ENCODE results near the gene SERPINF2. TPM values are rescaled to one million over a fixed set of nuclear protein-coding genes. Genes with fewer than 3 reads are reported as not detected.
"Not testable (repeated sequence)": the region's sequence is repeated elsewhere in the genome, so short reads cannot be mapped to it uniquely, and the experiment has no call there.

Gene SERPINF2
- total RNA-seq, 2 donors from 2014 or later = 1.0 to 1.7 TPM

GRCh38 chr17:1762901-1763898 lies 20.5 kb downstream of the SERPINF2 start:
- Histone ChIP-seq H3K4me3 (no peak overlapping the region), H3K4me1 (peaks cover 7% of the 10 kb centered on the region), H3K27ac (peak overlapping the region; percentile 69), H3K27me3 (no peaks in the 10 kb centered on the region), H3K9ac (ENCODE audit: low read depth in 2 of 2, low read length in 2 of 2) (peak overlapping the region; percentile 19 to 30), H3K9me3 (no peaks in the 10 kb centered on the region), H3K36me3 (no peaks in the 10 kb centered on the region)
- intact Hi-C loops (cut with DNase I) = no loop called here
- TF ChIP-seq, protein P1, sequence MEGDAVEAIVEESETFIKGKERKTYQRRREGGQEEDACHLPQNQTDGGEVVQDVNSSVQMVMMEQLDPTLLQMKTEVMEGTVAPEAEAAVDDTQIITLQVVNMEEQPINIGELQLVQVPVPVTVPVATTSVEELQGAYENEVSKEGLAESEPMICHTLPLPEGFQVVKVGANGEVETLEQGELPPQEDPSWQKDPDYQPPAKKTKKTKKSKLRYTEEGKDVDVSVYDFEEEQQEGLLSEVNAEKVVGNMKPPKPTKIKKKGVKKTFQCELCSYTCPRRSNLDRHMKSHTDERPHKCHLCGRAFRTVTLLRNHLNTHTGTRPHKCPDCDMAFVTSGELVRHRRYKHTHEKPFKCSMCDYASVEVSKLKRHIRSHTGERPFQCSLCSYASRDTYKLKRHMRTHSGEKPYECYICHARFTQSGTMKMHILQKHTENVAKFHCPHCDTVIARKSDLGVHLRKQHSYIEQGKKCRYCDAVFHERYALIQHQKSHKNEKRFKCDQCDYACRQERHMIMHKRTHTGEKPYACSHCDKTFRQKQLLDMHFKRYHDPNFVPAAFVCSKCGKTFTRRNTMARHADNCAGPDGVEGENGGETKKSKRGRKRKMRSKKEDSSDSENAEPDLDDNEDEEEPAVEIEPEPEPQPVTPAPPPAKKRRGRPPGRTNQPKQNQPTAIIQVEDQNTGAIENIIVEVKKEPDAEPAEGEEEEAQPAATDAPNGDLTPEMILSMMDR (IDR thresholded peaks at IDR 0.05) = no peak
- DNase-seq = no peak

DNA sequence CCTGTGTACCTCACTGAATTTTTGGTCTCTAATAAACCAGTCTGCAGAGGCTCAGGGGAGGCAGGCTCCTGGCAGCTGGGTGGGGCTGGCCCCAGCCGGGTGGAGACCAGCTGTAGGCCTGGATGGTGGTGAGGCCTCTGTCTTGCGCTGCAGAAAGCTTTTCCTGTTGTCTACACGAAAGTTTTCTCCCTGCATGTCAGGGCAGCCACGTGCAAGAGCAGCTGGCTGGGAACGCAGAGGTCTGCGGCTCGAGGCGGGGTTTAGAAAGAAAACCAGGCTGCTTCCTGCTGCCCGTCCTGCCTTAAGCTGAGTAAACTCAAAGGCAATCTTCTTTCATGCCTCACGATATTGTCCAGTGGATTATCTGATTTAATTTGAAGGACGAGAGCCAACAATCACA lies 21.6 kb downstream of the SERPINF2 start:
- Histone ChIP-seq H3K4me3 (no peak overlapping the region), H3K27me3 (no peaks in the 10 kb centered on the region), H3K9ac (ENCODE audit: low read depth in 2 of 2, low read length in 2 of 2) (peak overlapping the region in 1 of 2 donors; percentile 19), H3K9me3 (no peaks in the 10 kb centered on the region), H3K4me1 (peaks cover 7% of the 10 kb centered on the region), H3K36me3 (no peaks in the 10 kb centered on the region), H3K27ac (peak overlapping the region; percentile 69)
- peak; percentile 65 for DNase-seq
- TF ChIP-seq, protein P1 (IDR thresholded peaks at IDR 0.05) = no peak
- intact Hi-C loops (cut with DNase I) = no loop called here

DNA sequence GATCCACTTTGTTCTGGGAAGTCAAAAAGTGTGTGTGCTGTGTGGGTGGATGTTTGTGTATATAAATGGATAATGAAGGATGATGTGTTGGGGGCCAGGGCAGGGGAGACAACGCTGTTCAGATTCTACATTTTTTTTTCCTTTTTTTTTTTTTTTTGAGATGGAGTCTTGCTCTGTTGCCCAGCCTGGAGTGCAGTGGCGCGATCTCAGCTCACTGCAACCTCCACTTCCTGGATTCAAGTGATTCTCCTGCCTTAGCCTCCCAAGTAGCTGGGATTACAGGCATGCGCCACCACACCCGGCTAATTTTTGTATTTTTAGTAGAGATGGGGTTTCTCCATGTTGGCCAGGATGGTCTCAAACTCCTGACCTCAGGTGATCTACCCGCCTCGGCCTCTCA lies 22.0 kb downstream of the SERPINF2 start:
- H3K9me3 ChIP-seq; H3K9ac ChIP-seq (ENCODE audit: low read depth in 2 of 2, low read length in 2 of 2); DNase-seq; H3K4me3 ChIP-seq; H3K4me1 ChIP-seq; H3K27me3 ChIP-seq; intact Hi-C loops (cut with DNase I); H3K36me3 ChIP-seq: not testable (repeated sequence)
- peak overlapping the region; percentile 69 for H3K27ac ChIP-seq

- Histone ChIP-seq H3K9ac (ENCODE audit: low read depth in 2 of 2, low read length in 2 of 2) (no peak overlapping the region), H3K27ac (no peak overlapping the region), H3K36me3 (no peaks in the 10 kb centered on the region), H3K9me3 (no peaks in the 10 kb centered on the region), H3K4me3 (no peak overlapping the region), H3K4me1 (peaks cover 7% of the 10 kb centered on the region), H3K27me3 (no peaks in the 10 kb centered on the region)
- intact Hi-C loops (cut with DNase I) = no loop called here
- TF ChIP-seq, protein P1 (IDR thresholded peaks at IDR 0.05) = no peak
- DNase-seq = no peak
These were observed 22.9 kb downstream of the SERPINF2 start for GRCh38 chr17:1765576-1765975.

DNA sequence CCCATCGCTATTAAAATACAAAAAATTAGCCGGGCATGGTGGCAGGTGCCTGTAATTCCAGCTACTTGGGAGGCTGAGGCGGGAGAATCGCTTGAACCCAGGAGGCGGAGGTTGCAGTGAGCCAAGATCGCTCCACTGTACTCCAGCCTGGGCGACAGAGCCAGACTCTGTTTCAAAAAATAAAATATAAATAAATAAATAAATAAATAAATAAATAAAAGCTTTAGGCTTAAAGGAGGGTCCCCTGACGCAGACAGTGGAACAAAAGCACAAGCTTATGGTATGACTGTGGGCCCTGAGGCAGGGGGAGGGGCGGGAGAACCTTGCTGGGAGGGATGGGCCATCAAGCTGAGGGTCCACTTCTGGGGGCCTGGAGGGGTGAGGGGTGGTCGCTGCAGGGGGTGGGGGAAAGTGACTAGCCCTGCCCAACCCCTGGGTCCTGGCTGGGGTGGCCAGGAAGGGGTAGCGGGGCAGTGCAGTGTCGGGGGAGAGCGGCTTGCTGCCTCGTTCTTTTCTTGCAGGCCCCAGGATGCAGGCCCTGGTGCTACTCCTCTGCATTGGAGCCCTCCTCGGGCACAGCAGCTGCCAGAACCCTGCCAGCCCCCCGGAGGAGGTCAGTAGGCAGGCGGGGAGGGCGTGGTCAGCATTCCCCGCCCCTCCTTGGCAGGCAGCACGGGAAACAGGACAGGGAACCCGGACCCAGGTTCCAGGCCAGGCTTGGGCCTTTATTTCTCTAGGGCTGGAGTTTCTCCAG lies 23.9 kb downstream of the SERPINF2 start:
- Histone ChIP-seq H3K27me3 (no peaks in the 10 kb centered on the region), H3K27ac (no peak overlapping the region), H3K36me3 (no peaks in the 10 kb centered on the region), H3K4me1 (peaks cover 7% of the 10 kb centered on the region), H3K9me3 (no peaks in the 10 kb centered on the region), H3K9ac (ENCODE audit: low read depth in 2 of 2, low read length in 2 of 2) (peak overlapping the region in 1 of 2 donors; percentile 5), H3K4me3 (no peak overlapping the region)
- intact Hi-C loops (cut with DNase I) = no loop called here
- no peak for DNase-seq
- TF ChIP-seq, protein P1 (IDR thresholded peaks at IDR 0.05) = no peak
